Esophagus (tissue), 2 donors: Measurements from ENCODE around the gene DCAF4L1. TPM values are rescaled to one million over a fixed set of nuclear protein-coding genes. Genes with fewer than 3 reads are reported as not detected.

Experiments used
- H3K27ac ChIP-seq, 2 donors: one replicate each; pipeline ENCODE4 v1.5.1; 2013; ENCODE audit warnings: low read depth in 2 of 2, mild to moderate bottlenecking in 2 of 2, inconsistent platforms in 1 of 2, low read length in 1 of 2, moderate library complexity in 1 of 2
- H3K27me3 ChIP-seq, 2 donors: one replicate each; pipeline ENCODE4 v1.6.1; 2013; ENCODE audit warnings: low read length in 2 of 2, control low read depth in 1 of 2, mild to moderate bottlenecking in 1 of 2; ENCODE audit not compliant: insufficient read depth in 2 of 2, control insufficient read depth in 1 of 2
- H3K36me3 ChIP-seq, 2 donors: one replicate each; pipeline ENCODE4 v1.6.1; 2013; ENCODE audit warnings: low read length in 1 of 2; ENCODE audit not compliant: control insufficient read depth in 2 of 2, insufficient read depth in 2 of 2
- H3K4me1 ChIP-seq, 2 donors: one replicate each; pipeline ENCODE4 v1.6.1; 2013; ENCODE audit warnings: low read length in 1 of 2; ENCODE audit not compliant: control insufficient read depth in 2 of 2, insufficient read depth in 2 of 2
- H3K4me3 ChIP-seq, 2 donors: one replicate each; pipeline ENCODE4 v1.5.1; 2013; ENCODE audit warnings: low read length in 2 of 2, mild to moderate bottlenecking in 2 of 2, low read depth in 1 of 2, moderate library complexity in 1 of 2
- H3K9me3 ChIP-seq, 2 donors: one replicate each; pipeline ENCODE4 v1.6.1; 2013; ENCODE audit warnings: mild to moderate bottlenecking in 2 of 2, low read depth in 1 of 2, low read length in 1 of 2, moderate library complexity in 1 of 2; ENCODE audit not compliant: control insufficient read depth in 2 of 2, insufficient read depth in 1 of 2
- WGBS, 2 donors: extraction: QIAGEN DNeasy Blood & Tissue Kit; methylation state at CpG; one replicate each; pipeline ENCODE4 v1.1.7; 2013; 5-methylcytosine and 5-hydroxymethylcytosine counted together
- polyA plus RNA-seq, 2 donors: library from polyadenylated mRNA; stranded (reverse); fragments of 200-250 nt; gene quantifications; one replicate each; pipeline ENCODE4 v1.2.3, GENCODE V29; 2013
- donor health status: healthy with polysubstance abuse.
- donor health status: Bipolar disorder and iron deficiency.

DCAF4L1 gene
- polyA plus RNA-seq, 2 donors = 0.06 to 0.14 TPM

- H3K4me1 ChIP-seq = no peaks in the 10 kb centered on the region
- H3K9me3 ChIP-seq = no peaks in the 10 kb centered on the region
- WGBS, 2 donors = 95 to 96% methylated on average over 3 of the region's 3 CpGs
- H3K27me3 ChIP-seq = no peaks in the 10 kb centered on the region
- no peak overlapping the region for H3K27ac ChIP-seq
- H3K4me3 ChIP-seq = no peak overlapping the region
- H3K36me3 ChIP-seq = no peaks in the 10 kb centered on the region
Observed at GRCh38 chr4:42008011-42008786, 26.6 kb downstream of the DCAF4L1 start.

DNA sequence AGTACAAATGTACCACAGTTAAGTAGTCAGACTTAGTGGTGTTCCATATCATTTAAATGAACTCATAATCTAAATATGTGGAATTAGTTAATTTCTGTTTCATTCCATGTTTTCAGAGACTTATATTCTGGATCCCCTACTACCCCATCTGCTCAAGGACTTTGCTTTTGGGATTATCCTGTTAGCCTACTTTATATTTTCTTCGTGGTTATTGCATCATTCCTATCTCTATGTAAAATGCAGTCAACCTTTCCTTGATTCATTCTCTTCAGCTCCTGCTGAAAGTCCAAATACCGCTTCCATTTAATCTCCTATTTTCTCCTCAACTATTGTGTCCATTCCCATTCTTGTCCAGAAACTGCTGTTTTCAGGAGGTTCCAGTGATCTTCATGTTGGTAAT is 33.9 kb downstream of the DCAF4L1 start:
- H3K27ac ChIP-seq = no peak overlapping the region
- H3K27me3 ChIP-seq = no peaks in the 10 kb centered on the region
- no peaks in the 10 kb centered on the region for H3K36me3 ChIP-seq
- H3K9me3 ChIP-seq = no peaks in the 10 kb centered on the region
- WGBS, 2 donors = 90 to 93% methylated on average over 2 of the region's 2 CpGs
- H3K4me3 ChIP-seq = no peak overlapping the region
- H3K4me1 ChIP-seq = no peaks in the 10 kb centered on the region

- Histone ChIP-seq H3K27ac (no peak overlapping the region), H3K4me1 (no peaks in the 10 kb centered on the region), H3K27me3 (no peaks in the 10 kb centered on the region), H3K9me3 (no peaks in the 10 kb centered on the region), H3K36me3 (no peaks in the 10 kb centered on the region), H3K4me3 (no peak overlapping the region)
- 83 to 89% methylated on average over 2 of the region's 2 CpGs for WGBS, 2 donors
Observed at GRCh38 chr4:42018451-42018850, 36.9 kb downstream of the DCAF4L1 start.

Other genes with a start within 250 kb of the DCAF4L1 start
- gene PHOX2B, start 233.0 kb upstream of the DCAF4L1 start, polyA plus RNA-seq = not detected
- gene TMEM33, start 46.3 kb upstream of the DCAF4L1 start, polyA plus RNA-seq = 10 to 100 TPM; 10.9 to 21.0 TPM
- gene SLC30A9, start 8.8 kb downstream of the DCAF4L1 start, polyA plus RNA-seq = 10 to 100 TPM; 10.5 to 16.0 TPM
- under 1 TPM in 1 of 2 donors, not detected in 1; under 0.01 TPM for gene BEND4, start 170.9 kb downstream of the DCAF4L1 start, polyA plus RNA-seq